Measurements from ENCODE around the gene FCN1. TPM values are rescaled to one million over a fixed set of nuclear protein-coding genes. Genes with fewer than 3 reads are reported as not detected.

Gene FCN1
- total RNA-seq, 1 donor from 2014 or later = not detected

- Mint-ChIP-seq H3K4me3 (no peak overlapping the region), H3K9me3 (no peaks in the 10 kb centered on the region), H3K36me3 (peaks cover 2% of the 10 kb centered on the region), H3K4me1 (peaks cover 26% of the 10 kb centered on the region), H3K27me3 (ENCODE audit: insufficient read depth, low read depth) (peaks cover 12% of the 10 kb centered on the region), H3K27ac (no peak overlapping the region)
- no peaks in the 10 kb centered on the region for H3K27me3 ChIP-seq
- peaks cover 12% of the 10 kb centered on the region for H3K4me1 ChIP-seq
- no peaks in the 10 kb centered on the region for H4K20me1 ChIP-seq (ENCODE audit: low read depth)
- no peaks in the 10 kb centered on the region for H3K79me2 ChIP-seq (ENCODE audit: low read depth)
- no peak overlapping the region for H3K27ac ChIP-seq
- H3K4me3 ChIP-seq = no peak overlapping the region
- DNase-seq (ENCODE audit: low spot score) = no peak
- H3K9ac ChIP-seq = no peak overlapping the region
- no peak overlapping the region for H2AFZ ChIP-seq (replicated peaks)
- TF ChIP-seq EZH2phosphoT487 (IDR thresholded peaks at IDR 0.05) (no peak), EZH2 (IDR thresholded peaks at IDR 0.05) (no peak), CTCF (IDR thresholded peaks at IDR 0.05) (no peak)
- H3K4me2 ChIP-seq = no peak overlapping the region
- peaks cover 13% of the 10 kb centered on the region for H3F3A ChIP-seq (ENCODE audit: low read depth)
- no peaks in the 10 kb centered on the region for H3K9me3 ChIP-seq (ENCODE audit: low read depth)
- no peaks in the 10 kb centered on the region for H3K36me3 ChIP-seq
These were observed 12.7 kb upstream of the FCN1 start for GRCh38 chr9:134930398-134930797.

- H3K4me3 Mint-ChIP-seq = peak overlapping the region; percentile 6
- Histone ChIP-seq H3K9me3 (ENCODE audit: low read depth) (no peaks in the 10 kb centered on the region), H2AFZ (replicated peaks) (no peak overlapping the region), H3K79me2 (ENCODE audit: low read depth) (no peaks in the 10 kb centered on the region), H3K9ac (no peak overlapping the region), H3K4me3 (no peak overlapping the region), H4K20me1 (ENCODE audit: low read depth) (no peaks in the 10 kb centered on the region), H3K27ac (no peak overlapping the region), H3F3A (ENCODE audit: low read depth) (peaks cover 4% of the 10 kb centered on the region), H3K4me1 (peaks cover 3% of the 10 kb centered on the region), H3K27me3 (no peaks in the 10 kb centered on the region), H3K36me3 (no peaks in the 10 kb centered on the region), H3K4me2 (no peak overlapping the region)
- no peak for TF ChIP-seq EZH2phosphoT487 (IDR thresholded peaks at IDR 0.05)
- TF ChIP-seq EZH2 (IDR thresholded peaks at IDR 0.05) = no peak
- peak overlapping the region; percentile 79 for H3K27ac Mint-ChIP-seq
- peaks cover 16% of the 10 kb centered on the region for H3K4me1 Mint-ChIP-seq
- H3K9me3 Mint-ChIP-seq = no peaks in the 10 kb centered on the region
- H3K27me3 Mint-ChIP-seq (ENCODE audit: insufficient read depth, low read depth) = peaks cover 7% of the 10 kb centered on the region
- peaks cover 2% of the 10 kb centered on the region for H3K36me3 Mint-ChIP-seq
- DNase-seq (ENCODE audit: low spot score) = no peak
These were observed 11.8 kb upstream of the FCN1 start for GRCh38 chr9:134929193-134930158.

GRCh38 chr9:134928436-134929192, 10.9 kb upstream of the FCN1 start:
- H3K4me3 Mint-ChIP-seq = no peak overlapping the region
- no peaks in the 10 kb centered on the region for H3K9me3 ChIP-seq (ENCODE audit: low read depth)
- H3K4me1 ChIP-seq = no peaks in the 10 kb centered on the region
- peaks cover 2% of the 10 kb centered on the region for H3K36me3 Mint-ChIP-seq
- DNase-seq (ENCODE audit: low spot score) = no peak
- no peak overlapping the region for H2AFZ ChIP-seq (replicated peaks)
- no peaks in the 10 kb centered on the region for H3K9me3 Mint-ChIP-seq
- H3K27ac ChIP-seq = no peak overlapping the region
- peaks cover 7% of the 10 kb centered on the region for H3K27me3 Mint-ChIP-seq (ENCODE audit: insufficient read depth, low read depth)
- no peaks in the 10 kb centered on the region for H3F3A ChIP-seq (ENCODE audit: low read depth)
- peak overlapping the region; percentile 79 for H3K27ac Mint-ChIP-seq
- H3K4me2 ChIP-seq = no peak overlapping the region
- H3K4me1 Mint-ChIP-seq = peaks cover 10% of the 10 kb centered on the region
- H3K9ac ChIP-seq = no peak overlapping the region
- no peaks in the 10 kb centered on the region for H3K79me2 ChIP-seq (ENCODE audit: low read depth)
- H3K27me3 ChIP-seq = no peaks in the 10 kb centered on the region
- H3K4me3 ChIP-seq = no peak overlapping the region
- H4K20me1 ChIP-seq (ENCODE audit: low read depth) = no peaks in the 10 kb centered on the region
- H3K36me3 ChIP-seq = no peaks in the 10 kb centered on the region
- TF ChIP-seq EZH2phosphoT487 (IDR thresholded peaks at IDR 0.05) (no peak), CTCF (IDR thresholded peaks at IDR 0.05) (no peak), EZH2 (IDR thresholded peaks at IDR 0.05) (no peak)
